Peyer's patch (tissue), 4 donors: ENCODE data around the gene SEPTIN10.

ENCODE experiments used
- CTCF ChIP-seq, 6 experiments: fragments of 450-650 bp in 4 of 6; fragments of 200-600 bp in 2 of 6; sonication (generic) in 1 of 6; IDR thresholded peaks; one replicate each; pipeline ENCODE4 v1.5.1; 2017 to 2019; ENCODE audit warnings: antibody characterized with exemption in 6 of 6, mild to moderate bottlenecking in 3 of 6, moderate library complexity in 1 of 6
- POLR2A ChIP-seq, 2 donors: fragments of 450-650 bp; IDR thresholded peaks; one replicate each; pipeline ENCODE4 v1.5.1; 2017; ENCODE audit warnings: antibody characterized with exemption in 2 of 2, mild to moderate bottlenecking in 2 of 2, moderate library complexity in 2 of 2

- TF ChIP-seq CTCF (IDR thresholded peaks at IDR 0.05) (no peak), POLR2A (IDR thresholded peaks at IDR 0.05) (no peak)
Observed at GRCh38 chr2:109623923-109624322, 10.2 kb upstream of the SEPTIN10 start.
